Brain pericyte (primary cell): Measurements from ENCODE around the gene TJP3.

Experiments used
- DNase-seq: peaks from one replicate; pipeline ENCODE4 v3.0.0-alpha.2; 2012; ENCODE audit warnings: low read depth, low spot score

Gene TJP3

GRCh38 chr19:3690551-3691371 lies 17.4 kb upstream of the TJP3 start:
- DNase-seq = no peak

DNA sequence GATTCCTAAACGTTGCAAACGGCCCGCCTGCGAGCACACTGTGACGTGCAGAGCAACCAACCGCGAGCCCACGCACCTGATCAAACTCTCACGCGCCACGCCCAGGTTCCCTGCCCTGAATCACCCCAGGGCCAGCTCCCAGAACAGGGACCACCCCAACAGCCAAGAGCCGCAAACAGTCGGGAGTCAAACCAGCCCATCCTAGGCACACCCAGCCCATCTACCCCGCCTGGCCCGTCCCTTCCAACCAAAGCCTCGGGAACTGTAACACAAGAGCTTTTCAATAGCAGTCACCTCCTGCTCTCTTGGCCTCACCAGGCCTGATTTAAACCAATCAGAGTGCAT lies 16.8 kb upstream of the TJP3 start:
- DNase-seq = no peak

GRCh38 chr19:3691726-3692125 lies 16.5 kb upstream of the TJP3 start:
- DNase-seq = no peak

DNA sequence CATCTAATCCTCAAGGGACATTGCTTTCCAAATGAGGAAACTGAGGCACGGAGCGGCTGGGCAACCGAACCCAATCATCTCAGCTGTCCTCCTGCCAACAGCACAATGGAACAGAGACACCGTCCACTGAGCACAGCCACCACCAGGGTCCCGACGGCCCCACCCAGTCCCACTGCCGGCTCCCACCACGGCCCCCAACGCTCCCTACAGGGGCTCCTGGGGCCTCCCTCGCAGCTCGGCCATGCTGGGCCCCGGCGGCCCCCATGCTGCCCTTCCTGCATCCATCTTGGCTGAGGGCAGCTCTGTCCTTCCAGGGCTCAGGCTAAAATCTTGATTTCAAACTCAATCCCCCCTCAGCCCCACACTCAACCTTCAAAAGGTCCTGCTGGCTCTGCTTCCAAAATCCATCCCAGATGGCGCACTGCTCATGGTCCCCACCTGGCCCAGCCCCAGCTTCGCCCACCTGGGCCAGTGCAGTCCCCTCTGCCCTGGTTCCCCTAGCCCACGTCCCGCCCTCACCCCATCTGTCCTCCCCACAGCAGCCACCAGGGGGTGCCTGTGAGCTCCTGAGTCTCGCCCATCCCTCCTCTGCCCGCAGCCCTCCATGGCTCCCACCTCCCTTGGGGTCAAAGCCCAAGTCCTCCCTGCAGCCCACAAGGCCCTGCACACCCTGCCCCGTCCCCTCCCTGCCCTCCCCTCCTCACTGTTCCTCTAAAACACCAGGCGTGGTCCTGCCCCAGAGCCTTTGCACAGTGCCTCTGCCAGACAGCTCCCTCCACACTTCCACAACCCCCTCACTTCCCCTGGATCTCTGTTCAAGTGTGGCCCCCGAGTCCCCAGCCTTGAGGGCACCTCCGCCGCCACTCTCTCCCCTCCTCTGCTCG lies 15.8 kb upstream of the TJP3 start:
- DNase-seq = no peak

- DNase-seq = no peak
Observed at GRCh38 chr19:3693025-3693925, 14.9 kb upstream of the TJP3 start.

DNA sequence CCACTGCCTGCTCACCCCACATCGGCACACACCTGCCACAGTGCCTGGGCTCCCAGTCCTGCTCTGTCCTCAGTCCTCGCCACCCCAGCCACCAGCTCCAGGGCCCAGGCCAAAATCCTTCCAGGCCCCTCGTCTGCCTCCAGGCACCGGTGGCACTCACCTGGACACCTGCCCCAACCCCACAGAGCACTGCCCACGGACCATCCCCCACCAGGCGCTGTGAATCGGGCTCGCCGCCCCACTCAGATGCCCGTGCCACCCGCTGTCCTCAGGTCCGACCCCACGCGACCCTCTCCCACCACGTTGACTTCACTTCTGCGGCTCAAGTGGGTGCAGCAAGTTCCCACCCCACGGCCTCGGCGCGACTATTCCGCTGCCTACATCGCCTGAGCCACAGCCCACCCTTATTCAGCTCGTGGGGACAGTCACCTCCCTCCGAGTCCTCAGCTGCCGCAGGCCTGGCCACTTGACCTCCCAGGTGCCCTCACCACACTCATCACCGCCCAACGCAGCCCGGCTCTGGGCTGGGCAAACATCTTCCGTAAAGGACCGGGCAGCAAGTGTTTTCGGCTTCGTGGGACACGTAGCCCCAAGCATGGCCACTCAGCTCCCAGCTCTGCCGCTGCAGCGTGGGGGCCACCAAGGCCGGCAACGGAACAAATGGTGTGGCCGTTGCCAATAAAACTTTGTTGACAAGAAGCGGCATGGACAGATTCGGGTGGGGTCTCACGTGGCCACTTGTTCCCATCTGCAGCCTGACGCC lies 13.6 kb upstream of the TJP3 start:
- no peak for DNase-seq

DNA sequence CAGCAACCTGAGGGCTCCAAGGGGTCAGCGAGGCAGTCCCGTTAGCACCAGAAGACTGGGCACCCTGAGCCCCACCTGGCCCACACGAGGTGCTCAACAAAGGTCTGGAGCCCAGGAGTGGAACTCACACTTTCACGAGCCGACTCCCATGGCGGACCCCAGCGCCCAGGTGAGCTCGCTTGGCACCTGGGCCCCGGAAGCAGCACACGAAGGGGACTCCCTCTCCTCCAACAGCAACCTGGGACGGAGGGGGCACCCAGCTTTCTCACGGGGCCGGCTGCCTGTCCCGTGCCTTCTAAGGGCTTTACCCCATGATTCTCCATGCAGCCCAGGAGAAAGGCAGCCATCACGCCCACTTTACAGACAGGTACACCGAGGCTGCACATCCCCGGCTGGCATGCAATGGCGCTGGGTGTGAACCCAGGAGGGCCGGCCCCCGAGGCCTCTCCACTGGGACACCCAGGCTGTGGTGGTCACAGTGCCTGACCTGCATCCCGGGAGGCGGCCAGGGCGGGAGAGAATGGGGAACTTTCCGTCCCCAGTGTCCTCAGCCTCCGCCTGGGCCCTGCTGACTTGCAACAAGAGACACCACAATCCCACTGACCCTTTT lies 13.0 kb upstream of the TJP3 start:
- no peak for DNase-seq

DNA sequence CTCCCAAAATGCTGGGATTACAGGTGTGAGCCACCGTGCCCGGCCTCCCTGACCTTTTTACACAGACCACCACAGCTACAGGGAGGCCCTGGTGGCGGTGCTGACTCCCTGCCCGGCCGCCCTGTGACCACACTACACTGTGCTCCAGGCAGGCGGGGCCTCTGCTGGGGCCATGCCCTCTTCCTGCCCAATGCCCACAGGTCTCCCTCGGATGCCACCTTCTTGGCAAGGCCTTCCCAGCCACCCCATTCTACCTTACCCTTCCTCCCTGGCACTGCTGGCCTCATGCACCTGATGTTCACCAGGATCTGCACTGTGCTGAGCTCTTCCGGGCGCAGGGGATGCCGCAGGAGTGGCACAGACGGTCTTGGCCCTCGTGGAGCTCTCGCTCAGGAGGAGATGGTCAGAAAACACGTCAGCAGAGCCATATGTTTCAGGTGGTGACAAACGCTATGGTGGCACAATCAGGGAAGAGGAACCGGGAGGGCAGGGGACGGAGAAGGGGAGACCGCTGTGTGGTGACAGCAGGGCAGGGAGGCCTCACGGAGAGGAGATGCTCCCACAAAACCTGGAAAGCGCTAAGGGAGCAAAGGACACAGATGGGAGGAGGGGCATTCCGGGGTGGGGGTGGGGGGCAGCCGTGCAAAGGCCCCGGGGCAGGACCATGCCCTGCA lies 12.1 kb upstream of the TJP3 start:
- DNase-seq = no peak

- DNase-seq = no peak
Observed at GRCh38 chr19:3696660-3696995, 11.6 kb upstream of the TJP3 start.

DNA sequence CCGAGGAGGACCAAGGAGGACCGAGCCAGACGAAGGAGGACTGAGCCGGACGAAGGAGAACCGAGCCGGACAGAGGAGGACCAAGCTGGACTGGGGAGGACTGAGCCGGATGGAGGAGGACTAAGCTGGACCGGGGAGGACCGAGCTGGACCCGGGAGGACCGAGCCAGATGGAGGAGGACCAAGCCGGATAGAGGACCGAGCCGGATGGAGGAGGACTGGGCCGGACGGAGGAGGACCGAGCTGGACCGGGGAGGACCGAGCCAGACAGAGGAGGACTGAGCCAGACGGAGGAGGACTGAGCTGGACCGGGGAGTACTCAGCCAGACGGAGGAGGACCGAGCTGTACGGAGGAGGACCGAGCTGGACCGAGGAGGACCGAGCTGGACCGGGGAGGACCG lies 11.1 kb upstream of the TJP3 start:
- DNase-seq = no peak

- DNase-seq = no peak
Observed at GRCh38 chr19:3697671-3698385, 10.4 kb upstream of the TJP3 start.

GRCh38 chr19:3698386-3698950 lies 9.7 kb upstream of the TJP3 start:
- DNase-seq = no peak

GRCh38 chr19:3698974-3699740 lies 9.0 kb upstream of the TJP3 start:
- DNase-seq = no peak

DNA sequence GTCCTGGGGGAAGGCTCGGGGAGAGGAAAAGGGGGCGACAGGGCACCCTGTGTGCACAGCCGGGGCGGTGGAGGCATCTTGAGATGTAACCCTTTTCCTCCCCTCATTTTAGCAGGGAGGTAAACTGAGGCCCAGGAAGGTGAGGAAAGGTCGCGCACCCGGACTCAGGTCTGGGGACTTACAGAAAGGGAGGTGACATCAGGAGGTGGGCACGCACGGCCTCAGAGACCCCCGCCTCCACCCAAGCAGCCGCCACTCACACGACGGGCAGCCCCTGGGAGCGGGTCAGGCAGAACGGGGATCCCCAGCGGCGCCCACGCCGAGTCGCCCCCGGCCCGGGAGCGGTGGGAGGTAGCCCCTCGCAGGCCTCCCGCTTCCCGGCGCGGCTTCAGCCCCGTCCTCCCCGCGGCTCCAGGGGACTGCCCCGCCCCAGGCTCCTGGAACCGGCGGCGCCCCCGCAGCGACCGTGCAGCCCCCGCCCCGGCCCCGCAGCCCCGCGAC lies 8.4 kb upstream of the TJP3 start:
- DNase-seq = no peak

DNA sequence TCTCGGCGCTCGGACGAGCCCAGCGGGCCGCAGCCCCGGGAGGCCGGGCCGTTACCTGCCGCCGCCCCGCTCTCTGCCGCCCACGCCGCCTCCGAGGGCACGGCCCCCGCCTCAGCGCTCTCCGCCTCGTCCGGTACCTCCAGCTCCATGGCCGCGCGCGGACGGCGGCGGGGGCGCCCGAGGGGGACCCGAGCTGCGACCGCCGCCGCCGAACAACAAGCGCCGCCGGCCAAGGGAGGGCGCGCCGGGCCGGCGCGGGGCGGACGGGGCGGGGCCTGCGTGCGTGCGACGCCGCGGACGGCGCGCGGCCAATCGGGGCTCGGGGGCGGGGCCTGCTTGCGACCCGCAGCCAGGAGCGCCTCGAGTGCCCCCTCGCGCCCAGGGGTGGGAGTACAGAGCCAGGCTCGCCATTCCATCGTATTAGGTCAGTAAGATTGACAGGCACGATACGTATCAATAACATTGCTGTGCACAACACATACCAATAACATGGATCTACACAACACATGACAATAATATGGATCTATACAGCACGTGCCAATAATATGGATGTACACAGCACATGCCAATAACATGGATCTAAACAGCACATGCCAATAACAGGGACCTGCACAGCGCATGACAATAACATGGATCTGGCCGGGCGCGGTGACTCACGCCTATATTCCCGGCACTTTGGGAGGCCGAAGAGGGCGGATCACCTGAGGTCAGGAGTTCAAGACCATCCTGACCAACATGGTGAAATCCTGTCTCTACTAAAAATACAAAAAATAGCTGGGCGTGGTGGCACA lies 7.7 kb upstream of the TJP3 start, which contains the start of gene PIP5K1C:
Gene PIP5K1C (minus strand): TSS at position 227 of the 791 bp plus-strand sequence. CDS start 78 bp downstream, at position 149.
- DNase-seq = no peak

- DNase-seq = no peak
Observed at GRCh38 chr19:3701200-3701599, 7.0 kb upstream of the TJP3 start.

DNA sequence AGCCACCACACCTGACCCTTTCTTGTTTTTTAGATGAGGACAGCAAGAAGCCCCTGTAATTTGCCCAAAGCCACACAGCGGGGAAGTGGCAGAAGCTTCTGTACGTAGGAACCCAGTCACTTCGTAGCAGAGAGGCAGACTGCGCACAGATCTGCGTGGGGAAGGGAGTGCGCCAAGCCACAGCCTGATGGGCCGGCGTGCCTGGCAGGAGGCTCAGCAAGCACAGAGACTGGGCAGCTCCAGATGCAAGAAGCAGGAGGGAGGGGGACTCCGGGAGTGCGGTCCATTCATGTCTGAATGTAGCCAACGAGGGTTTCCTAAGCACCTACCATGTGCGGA lies 347 bp upstream of the TJP3 start:
- DNase-seq = no peak
